HepG2 (cell line): Measurements from ENCODE around the gene HACL1. TPM values are rescaled to one million over a fixed set of nuclear protein-coding genes. Genes with fewer than 3 reads are reported as not detected.

Experiments
- ATAC-seq: fragments of 200-7000 bp; cut with Tn5 transposase; 3 replicates; pipeline ENCODE4 v1.9.1; 2020; ENCODE audit warnings: mild to moderate bottlenecking, moderate library complexity
- BruUV-seq: library from RNA; stranded (reverse); fragments of 400-500 nt; replicated peaks from 2 replicates; lab custom pipeline; 2021; lab: Mats Ljungman, UMichigan
- CTCF ChIA-PET: fragments of 300-600 bp; formaldehyde crosslinking; extraction: SDS; loops from one replicate; lab custom pipeline; 2021; ENCODE audit warnings: low total read pairs, inconsistent platforms, low intra/inter-chr PET ratio; lab: Yijun Ruan, JAX
- POLR2A ChIA-PET: fragments of 350-600 bp; sonication (Branson Sonifier 250); formaldehyde crosslinking; loops from one replicate; lab custom pipeline; 2020; ENCODE audit warnings: antibody characterized with exemption, inconsistent platforms; lab: Yijun Ruan, JAX
- DNase-seq: peaks from one replicate; pipeline ENCODE4 v3.0.0-alpha.2; 2015; ENCODE audit warnings: low spot score
- FAIRE-seq: peaks from 3 replicates; lab custom pipeline; 2011; peaks lifted over from hg19 to GRCh38; lab: Jason Lieb, UNC
- H2AFZ ChIP-seq: one replicate; pipeline ENCODE4 v1.6.1; 2011; ENCODE audit warnings: low read length, inconsistent platforms
- H3K27ac ChIP-seq: fragments of 300-600 bp; 3 replicates; pipeline ENCODE4 v1.8.0; 2011; ENCODE audit warnings: mixed run types, mild to moderate bottlenecking, mixed read lengths, low read length, inconsistent platforms; ENCODE audit not compliant: insufficient read depth; ENCODE audit errors: extremely low read length
- H3K27me3 ChIP-seq, 2 experiments: fragments of 200-600 bp in 1 of 2; 2 replicates in 1 of 2; 3 replicates in 1 of 2; pipeline versions ENCODE4 v1.6.0 to v1.8.0; 2011; ENCODE audit warnings: low read length in 2 of 2, mild to moderate bottlenecking in 2 of 2, moderate library complexity in 2 of 2, inconsistent platforms in 1 of 2; ENCODE audit not compliant: insufficient read depth in 2 of 2, control insufficient read depth in 1 of 2
- H3K36me3 ChIP-seq, 2 experiments: fragments of 200-600 bp in 1 of 2; replicated peaks in 1 of 2; 2 replicates in 1 of 2; 3 replicates in 1 of 2; pipeline versions ENCODE4 v1.5.1 to v1.8.0; 2011; ENCODE audit warnings: low read length in 2 of 2, inconsistent platforms in 1 of 2; ENCODE audit not compliant: insufficient read depth in 2 of 2, control insufficient read depth in 1 of 2
- H3K4me1 ChIP-seq: 2 replicates; pipeline ENCODE4 v1.5.1; 2012; ENCODE audit warnings: low read length, inconsistent platforms; ENCODE audit not compliant: insufficient read depth
- H3K4me2 ChIP-seq: 2 replicates; pipeline ENCODE4 v1.6.0; 2011; ENCODE audit warnings: low read depth, low read length, inconsistent platforms
- H3K4me3 ChIP-seq, 3 experiments: fragments of 200-600 bp in 1 of 3; sonication (generic), shearing (Covaris generic) in 1 of 3; replicated peaks in 1 of 3; 2 replicates each; pipeline ENCODE4 v1.5.1; 2011 to 2016; ENCODE audit warnings: low read length in 3 of 3, inconsistent platforms in 2 of 3, low read depth in 2 of 3, mild to moderate bottlenecking in 2 of 3, control low read depth in 1 of 3, mixed read lengths in 1 of 3; ENCODE audit not compliant: insufficient read depth in 1 of 3
- H3K79me2 ChIP-seq: one replicate; pipeline ENCODE4 v1.6.1; 2011; ENCODE audit warnings: low read length, inconsistent platforms; ENCODE audit not compliant: insufficient read depth
- H3K9ac ChIP-seq: 2 replicates; pipeline ENCODE4 v1.6.0; 2011; ENCODE audit warnings: mild to moderate bottlenecking, low read depth, low read length, inconsistent platforms; ENCODE audit not compliant: insufficient read depth
- H3K9me3 ChIP-seq: 2 replicates; pipeline ENCODE4 v1.5.1; 2012; ENCODE audit warnings: mild to moderate bottlenecking, low read length
- H4K20me1 ChIP-seq: 2 replicates; pipeline ENCODE4 v1.6.0; 2011; ENCODE audit warnings: inconsistent platforms, mild to moderate bottlenecking, low read length, moderate library complexity; ENCODE audit not compliant: insufficient read depth
- GABPA ChIP-seq, 2 experiments: IDR thresholded peaks; 2 replicates each; pipeline ENCODE4 v1.6.1; 2011 to 2016; ENCODE audit warnings: low read depth in 2 of 2, low read length in 1 of 2, missing biosample characterization in 1 of 2, missing genetic modification characterization in 1 of 2
- MAFK ChIP-seq, 2 experiments: IDR thresholded peaks in 1 of 2; conservative IDR thresholded peaks in 1 of 2; 2 replicates each; pipeline ENCODE4 v1.6.1; 2011; ENCODE audit warnings: improper control_type of control experiment in 2 of 2, low read length in 2 of 2
- ONECUT2 ChIP-seq: sonication (generic); formaldehyde crosslinking; IDR thresholded peaks from 2 replicates; pipeline ENCODE4 v1.4.0; 2020; ENCODE audit warnings: missing genetic modification reagents
- SSRP1 ChIP-seq: IDR thresholded peaks from 2 replicates; pipeline ENCODE4 v1.6.1; 2016; ENCODE audit warnings: control low read depth
- ZFP62 ChIP-seq: sonication (generic); formaldehyde crosslinking; IDR thresholded peaks from 2 replicates; pipeline ENCODE4 v1.4.0; 2020; ENCODE audit warnings: missing genetic modification reagents
- ZNF232 ChIP-seq: sonication (generic); formaldehyde crosslinking; IDR thresholded peaks from 2 replicates; pipeline ENCODE4 v1.4.0; 2020; ENCODE audit warnings: missing genetic modification reagents, borderline replicate concordance
- ZNF256 ChIP-seq: sonication (generic); formaldehyde crosslinking; conservative IDR thresholded peaks from 2 replicates; pipeline ENCODE4 v1.4.0; 2020; ENCODE audit warnings: missing genetic modification reagents
- ZNF646 ChIP-seq: sonication (generic); formaldehyde crosslinking; IDR thresholded peaks from 2 replicates; pipeline ENCODE4 v1.9.0; 2021; ENCODE audit warnings: mild to moderate bottlenecking, missing genetic modification reagents
- ZNF850 ChIP-seq: sonication (generic); formaldehyde crosslinking; conservative IDR thresholded peaks from 2 replicates; pipeline ENCODE4 v1.9.0; 2021; ENCODE audit warnings: mild to moderate bottlenecking, missing genetic modification reagents
- WGBS: methylation state at CpG from one replicate; pipeline ENCODE4 v1.1.6; 2017; ENCODE audit warnings: low lambda C conversion rate; 5-methylcytosine and 5-hydroxymethylcytosine counted together
- in situ Hi-C: cut with HindIII; loops from 2 replicates; pipeline ENCODE4 v1.10.0; 2017; ENCODE audit warnings: low pct_unique_long_range_greater_than_20kb; ENCODE audit not compliant: extremely low pct_ligation_motif_present
- intact Hi-C: fragments of 100-400 bp; cut with micrococcal nuclease; formaldehyde crosslinking; loops from one replicate; pipeline ENCODE4 v1.10.0; 2022; ENCODE audit not compliant: unreplicated experiment
- polyA plus RNA-seq, 8 experiments: library from polyadenylated mRNA; depleted of rRNA in 3 of 8; stranded (reverse) in 7 of 8; unstranded in 1 of 8; fragments of >200 nt; fragmentation: Illumina TruSeq in 4 of 8; extraction: Trizol in 4 of 8; gene quantifications; 2 replicates each; pipeline versions ENCODE4 v1.2.1 to v1.2.3, GENCODE V29; 2011 to 2016; ENCODE audit warnings: low read depth in 4 of 8, missing spikeins in 1 of 8, mixed read lengths in 1 of 8; ENCODE audit not compliant: insufficient read depth in 1 of 8
- total RNA-seq, 5 experiments: library from RNA; depleted of rRNA; stranded (reverse); fragments of >200 nt; fragmentation: Illumina TruSeq; extraction: Trizol; gene quantifications; 2 replicates each; pipeline ENCODE4 v1.2.3, GENCODE V29; 2016; ENCODE audit warnings: low read depth in 1 of 5

Gene HACL1
- total and polyA plus RNA-seq, 2 of the 13 experiments (the other 11 are each of a cell fraction or from before 2014, with no cell fraction given) = 22.1 to 25.7 TPM

GRCh38 chr3:15551902-15552301 lies 49.5 kb downstream of the HACL1 start:
- no peak for ATAC-seq
- Histone ChIP-seq H3K4me1 (peaks cover 30% of the 10 kb centered on the region), H3K79me2 (no peaks in the 10 kb centered on the region), H3K27ac (no peak overlapping the region), H3K9me3 (no peaks in the 10 kb centered on the region), H3K4me2 (no peak overlapping the region), H2AFZ (no peak overlapping the region), H3K4me3 (no peak overlapping the region), H4K20me1 (no peaks in the 10 kb centered on the region), H3K27me3 (no peaks in the 10 kb centered on the region), H3K9ac (no peak overlapping the region)
- WGBS = no CpG with 5 or more reads among the region's 1 CpG
- BruUV-seq = no TSS peak
- POLR2A ChIA-PET = no interaction called here
- FAIRE-seq = no peak
- in situ Hi-C loops = no loop called here
- no peak for TF ChIP-seq MAFK (conservative IDR thresholded peaks at IDR 0.05 in 1 of 2, IDR thresholded peaks at IDR 0.05 in 1 of 2; ENCODE audit: low read length in 2 of 2)
- no peak for TF ChIP-seq SSRP1 (CRISPR knock-in tag)
- TF ChIP-seq ONECUT2 = no peak
- no peak for TF ChIP-seq GABPA (IDR thresholded peaks at IDR 0.05; ENCODE audit: low read depth, low read length)
- TF ChIP-seq GABPA (CRISPR knock-in tag; IDR thresholded peaks at IDR 0.05; ENCODE audit: low read depth) = no peak
- TF ChIP-seq ZNF232 (CRISPR knock-in tag) = no peak
- no peak for TF ChIP-seq ZNF646 (CRISPR knock-in tag)
- TF ChIP-seq ZNF850 (CRISPR knock-in tag) = no peak
- no peak for TF ChIP-seq ZNF256 (CRISPR knock-in tag)
- TF ChIP-seq ZFP62 = no peak
- TF ChIP-seq, all 625 proteins: peak for 0
- no peak for DNase-seq
- H3K36me3 ChIP-seq = no peaks in the 10 kb centered on the region; a peak in 1 of 5 replicates
- intact Hi-C loops = loop anchor here (10.0 kb wide), 1 partner anchor 347 kb away; the partner anchor contains the start of gene CAPN7
- CTCF ChIA-PET = no interaction called here
